Ectodermal cell (in vitro differentiated cells): ENCODE results near the gene SMARCA1.

ENCODE experiments used
- H3K27ac ChIP-seq: 2 replicates; pipeline ENCODE4 v1.7.0; 2013; ENCODE audit warnings: mild to moderate bottlenecking, low read depth, low read length; ENCODE audit not compliant: insufficient read depth, poor library complexity, severe bottlenecking
- H3K27me3 ChIP-seq: 2 replicates; pipeline ENCODE4 v1.7.0; 2013; ENCODE audit warnings: mild to moderate bottlenecking, low read length; ENCODE audit not compliant: insufficient read depth, control insufficient read depth, poor library complexity, severe bottlenecking
- H3K36me3 ChIP-seq: one replicate; pipeline ENCODE4 v1.7.0; 2013; ENCODE audit warnings: low read length; ENCODE audit not compliant: control insufficient read depth, insufficient read depth
- H3K4me1 ChIP-seq: one replicate; pipeline ENCODE4 v1.7.0; 2013; ENCODE audit warnings: low read length; ENCODE audit not compliant: control insufficient read depth, insufficient read depth
- H3K4me3 ChIP-seq: 2 replicates; pipeline ENCODE4 v1.7.0; 2013; ENCODE audit warnings: low read depth, low read length, control low read depth; ENCODE audit not compliant: insufficient read depth
- H3K9me3 ChIP-seq: 2 replicates; pipeline ENCODE4 v1.7.0; 2013; ENCODE audit warnings: mild to moderate bottlenecking, low read length, moderate library complexity; ENCODE audit not compliant: control insufficient read depth
- WGBS, 2 experiments: methylation state at CpG; one replicate each; pipeline ENCODE4 v1.1.7; 2013; ENCODE audit warnings: missing lambda C conversion rate in 2 of 2; 5-methylcytosine and 5-hydroxymethylcytosine counted together

The SMARCA1 gene

DNA sequence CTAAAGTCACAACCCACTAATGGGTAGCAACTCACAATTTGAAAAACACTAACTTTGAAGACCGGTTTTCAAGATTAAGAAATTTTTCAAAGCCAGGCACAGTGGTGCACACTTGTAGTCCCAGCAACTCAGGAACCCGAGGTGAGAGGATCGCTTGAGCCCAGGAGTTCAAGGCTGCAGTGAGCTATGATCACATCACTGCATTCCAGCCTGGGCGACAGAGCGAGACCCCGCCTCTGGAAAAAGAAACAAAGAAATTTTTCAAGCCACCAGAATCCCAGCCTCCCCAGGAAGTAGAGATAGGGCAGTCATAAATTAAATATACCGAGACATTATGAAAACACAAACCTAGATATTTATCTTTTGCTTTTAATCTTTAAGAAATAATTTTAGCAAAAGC lies 13.0 kb downstream of the SMARCA1 start:
- no peaks in the 10 kb centered on the region for H3K9me3 ChIP-seq
- H3K4me3 ChIP-seq = no peak overlapping the region
- 93 to 96% methylated on average over 3 to 6 of the region's 7 CpGs for WGBS, 2 experiments
- no peaks in the 10 kb centered on the region for H3K4me1 ChIP-seq
- H3K27me3 ChIP-seq = no peaks in the 10 kb centered on the region
- no peak overlapping the region for H3K27ac ChIP-seq
- H3K36me3 ChIP-seq = peaks cover 4% of the 10 kb centered on the region

DNA sequence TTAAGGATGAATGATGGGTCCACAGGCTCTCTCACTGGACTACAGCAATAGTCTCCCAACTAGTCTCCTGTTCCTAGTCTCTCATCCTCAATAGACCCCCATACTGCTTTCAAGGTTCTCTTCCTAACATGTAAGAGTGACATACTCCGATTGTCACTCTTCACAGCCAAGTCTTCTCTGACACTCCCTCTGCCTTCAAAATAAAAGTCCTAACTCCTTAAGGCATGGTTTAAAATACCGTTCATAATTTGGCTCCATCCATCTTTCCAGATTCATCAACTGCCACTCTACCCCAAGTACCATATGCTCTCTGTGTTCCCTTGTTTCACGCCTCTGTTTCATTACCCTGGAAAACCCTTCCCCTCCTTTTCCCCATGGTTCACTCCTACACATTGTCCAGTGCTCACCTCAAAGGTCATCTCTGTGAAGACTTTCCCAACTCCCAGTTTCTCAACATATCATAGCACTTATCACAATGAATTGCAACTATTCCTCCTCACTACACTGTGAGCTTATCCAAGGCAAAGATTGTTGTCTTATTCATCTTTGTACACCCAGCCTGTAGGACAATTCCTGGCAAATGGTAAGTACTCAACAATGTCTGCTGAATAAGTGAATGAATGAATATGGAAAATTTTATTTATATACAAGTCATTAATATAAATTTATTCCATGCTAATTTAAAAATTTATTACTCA lies 26.0 kb downstream of the SMARCA1 start:
- H3K9me3 ChIP-seq = no peaks in the 10 kb centered on the region
- H3K36me3 ChIP-seq = peaks cover 19% of the 10 kb centered on the region
- no peak overlapping the region for H3K4me3 ChIP-seq
- H3K27me3 ChIP-seq = no peaks in the 10 kb centered on the region
- no peak overlapping the region for H3K27ac ChIP-seq
- no peaks in the 10 kb centered on the region for H3K4me1 ChIP-seq
- 93 to 95% methylated on average over 3 of the region's 3 CpGs for WGBS, 2 experiments

DNA sequence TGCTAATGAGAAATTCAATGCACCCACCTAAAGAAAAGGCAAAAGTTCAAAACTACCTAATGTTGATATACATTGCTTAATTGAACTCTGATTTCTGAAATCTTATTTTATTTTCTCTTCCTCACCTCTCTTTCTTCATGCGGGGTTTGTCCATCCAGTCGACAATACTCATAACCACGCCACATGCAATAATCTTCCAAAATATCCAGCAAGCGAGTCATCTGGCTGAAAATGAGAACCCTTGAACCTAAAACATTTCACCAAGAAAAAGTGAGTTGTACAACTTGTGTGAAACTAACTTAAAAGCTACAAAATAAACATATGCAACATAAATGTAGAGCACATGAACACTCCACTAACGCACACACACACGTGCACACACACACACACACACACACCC lies 26.7 kb downstream of the SMARCA1 start:
- Histone ChIP-seq H3K36me3 (peaks cover 16% of the 10 kb centered on the region), H3K27me3 (no peaks in the 10 kb centered on the region), H3K9me3 (no peaks in the 10 kb centered on the region), H3K27ac (no peak overlapping the region), H3K4me1 (no peaks in the 10 kb centered on the region), H3K4me3 (no peak overlapping the region)
- 94 to 100% methylated on average over 3 to 4 of the region's 6 CpGs for WGBS, 2 experiments

DNA sequence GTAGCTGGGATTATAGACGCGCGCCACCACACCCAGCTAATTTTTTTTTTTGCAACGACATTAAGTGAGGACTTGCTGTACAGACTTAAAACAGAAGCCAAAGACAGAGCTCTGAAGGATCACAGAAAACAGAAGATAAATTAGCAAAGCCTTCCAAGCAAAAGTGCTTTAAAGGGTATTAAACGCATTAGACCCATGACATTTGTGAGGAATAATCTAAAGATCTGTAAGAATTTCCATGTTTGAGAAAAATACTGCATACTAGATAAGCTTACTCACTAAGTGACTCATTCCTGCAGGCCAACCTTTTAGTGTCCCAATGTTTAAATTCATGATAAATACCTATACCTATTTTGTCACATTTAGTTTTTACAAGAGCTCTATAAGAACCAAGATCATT lies 27.4 kb downstream of the SMARCA1 start:
- WGBS, 2 experiments = 74 to 96% methylated on average over 4 to 5 of the region's 5 CpGs
- no peaks in the 10 kb centered on the region for H3K27me3 ChIP-seq
- H3K4me3 ChIP-seq = no peak overlapping the region
- peaks cover 16% of the 10 kb centered on the region for H3K36me3 ChIP-seq
- no peak overlapping the region for H3K27ac ChIP-seq
- no peaks in the 10 kb centered on the region for H3K9me3 ChIP-seq
- H3K4me1 ChIP-seq = no peaks in the 10 kb centered on the region

- Histone ChIP-seq H3K27ac (no peak overlapping the region), H3K36me3 (peaks cover 19% of the 10 kb centered on the region)
- 89 to 100% methylated on average over 1 of the region's 2 CpGs for WGBS, 2 experiments
These were observed 28.4 kb downstream of the SMARCA1 start for GRCh38 chrX:129494887-129495286.

DNA sequence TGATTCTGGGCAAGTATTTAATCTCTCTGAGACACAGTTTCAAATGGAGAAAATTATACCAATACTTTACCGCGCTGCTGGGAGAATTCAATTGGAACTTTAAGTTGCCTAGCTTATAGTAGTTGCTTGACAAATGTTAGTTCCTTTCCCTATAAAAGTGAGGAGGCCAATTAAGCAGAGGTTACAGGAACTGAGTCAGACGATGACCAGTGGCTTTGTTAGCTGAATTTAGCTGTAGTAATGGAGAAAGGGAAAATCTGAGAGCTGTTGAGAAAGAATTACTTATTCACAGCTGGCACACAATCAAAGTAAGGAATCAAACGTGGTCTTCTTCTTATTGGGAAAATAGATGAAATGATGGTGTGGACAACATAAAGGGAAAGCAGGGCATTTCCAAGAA lies 29.6 kb downstream of the SMARCA1 start:
- Histone ChIP-seq H3K9me3 (no peaks in the 10 kb centered on the region), H3K36me3 (peaks cover 14% of the 10 kb centered on the region)
- WGBS, 2 experiments = 96 to 100% methylated on average over 2 to 4 of the region's 4 CpGs

More at GRCh38 chrX:129494887-129495286, 28.4 kb downstream of the SMARCA1 start:
- Histone ChIP-seq H3K4me3 (no peak overlapping the region), H3K27me3 (no peaks in the 10 kb centered on the region), H3K9me3 (no peaks in the 10 kb centered on the region), H3K4me1 (no peaks in the 10 kb centered on the region)

GRCh38 chrX:129490330-129490729 lies 33.0 kb downstream of the SMARCA1 start:
- H3K36me3 ChIP-seq = peaks cover 8% of the 10 kb centered on the region
- WGBS, 2 experiments = 100% methylated on average over 1 of the region's 2 CpGs

More for the DNA sequence above, 29.6 kb downstream of the SMARCA1 start:
- Histone ChIP-seq H3K27ac (no peak overlapping the region), H3K4me1 (no peaks in the 10 kb centered on the region), H3K4me3 (no peak overlapping the region), H3K27me3 (no peaks in the 10 kb centered on the region)

DNA sequence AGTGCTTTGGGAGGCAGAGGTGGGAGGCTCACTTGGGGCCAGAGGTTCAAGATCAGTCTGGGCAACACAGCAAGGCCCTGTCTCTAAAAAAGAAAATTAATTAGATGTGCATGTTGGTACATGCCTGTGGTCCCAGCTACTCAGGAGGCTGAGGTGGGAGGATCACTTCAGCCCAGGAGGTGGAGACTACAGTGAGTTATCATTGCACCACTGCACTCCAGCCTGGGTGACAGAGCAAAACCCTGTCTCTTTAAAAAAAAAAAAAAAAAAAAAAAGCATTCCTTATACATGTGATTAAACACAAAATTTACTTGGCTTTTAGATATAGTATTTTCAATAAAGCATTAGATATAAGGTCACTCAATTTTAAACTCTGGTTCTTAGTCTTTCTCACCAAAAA lies 34.9 kb downstream of the SMARCA1 start:
- H3K9me3 ChIP-seq = no peaks in the 10 kb centered on the region
- H3K4me3 ChIP-seq = no peak overlapping the region
- H3K27ac ChIP-seq = no peak overlapping the region
- no peaks in the 10 kb centered on the region for H3K4me1 ChIP-seq
- peaks cover 5% of the 10 kb centered on the region for H3K36me3 ChIP-seq
- H3K27me3 ChIP-seq = no peaks in the 10 kb centered on the region

More at GRCh38 chrX:129490330-129490729, 33.0 kb downstream of the SMARCA1 start:
- Histone ChIP-seq H3K4me1 (no peaks in the 10 kb centered on the region), H3K9me3 (no peaks in the 10 kb centered on the region), H3K27me3 (no peaks in the 10 kb centered on the region), H3K4me3 (no peak overlapping the region), H3K27ac (no peak overlapping the region)

GRCh38 chrX:129480889-129481288 lies 42.4 kb downstream of the SMARCA1 start:
- 97 to 98% methylated on average over 6 of the region's 6 CpGs for WGBS, 2 experiments
- Histone ChIP-seq H3K4me1 (no peaks in the 10 kb centered on the region), H3K27me3 (no peaks in the 10 kb centered on the region), H3K27ac (no peak overlapping the region), H3K36me3 (peaks cover 7% of the 10 kb centered on the region), H3K9me3 (no peaks in the 10 kb centered on the region), H3K4me3 (no peak overlapping the region)

DNA sequence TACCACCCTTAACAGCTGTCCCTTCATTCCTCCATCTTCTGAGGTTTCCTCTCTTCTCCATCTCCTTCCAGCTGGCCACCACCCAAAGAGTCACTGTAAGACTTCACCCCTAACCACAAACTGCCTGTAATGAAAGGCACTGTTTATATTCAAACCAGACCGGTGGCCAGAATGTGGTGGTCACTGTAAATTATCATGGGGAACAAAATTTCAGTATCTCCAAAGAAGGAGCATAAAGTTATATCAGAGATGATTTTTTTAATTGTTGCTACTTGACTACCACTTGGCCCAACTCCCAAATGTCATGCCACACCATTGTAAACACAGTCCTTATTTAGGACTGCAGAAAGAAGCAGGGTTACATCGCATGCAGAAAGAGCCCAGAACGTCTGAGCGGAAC lies 44.8 kb downstream of the SMARCA1 start:
- H3K9me3 ChIP-seq = no peaks in the 10 kb centered on the region

More for the DNA sequence above, 44.8 kb downstream of the SMARCA1 start:
- Histone ChIP-seq H3K4me1 (no peaks in the 10 kb centered on the region), H3K27ac (no peak overlapping the region), H3K27me3 (no peaks in the 10 kb centered on the region), H3K4me3 (no peak overlapping the region), H3K36me3 (peaks cover 7% of the 10 kb centered on the region)
- WGBS, 2 experiments = 94 to 98% methylated on average over 3 to 4 of the region's 4 CpGs
